ENCODE results near the gene TRAF7.

The TRAF7 gene

DNA sequence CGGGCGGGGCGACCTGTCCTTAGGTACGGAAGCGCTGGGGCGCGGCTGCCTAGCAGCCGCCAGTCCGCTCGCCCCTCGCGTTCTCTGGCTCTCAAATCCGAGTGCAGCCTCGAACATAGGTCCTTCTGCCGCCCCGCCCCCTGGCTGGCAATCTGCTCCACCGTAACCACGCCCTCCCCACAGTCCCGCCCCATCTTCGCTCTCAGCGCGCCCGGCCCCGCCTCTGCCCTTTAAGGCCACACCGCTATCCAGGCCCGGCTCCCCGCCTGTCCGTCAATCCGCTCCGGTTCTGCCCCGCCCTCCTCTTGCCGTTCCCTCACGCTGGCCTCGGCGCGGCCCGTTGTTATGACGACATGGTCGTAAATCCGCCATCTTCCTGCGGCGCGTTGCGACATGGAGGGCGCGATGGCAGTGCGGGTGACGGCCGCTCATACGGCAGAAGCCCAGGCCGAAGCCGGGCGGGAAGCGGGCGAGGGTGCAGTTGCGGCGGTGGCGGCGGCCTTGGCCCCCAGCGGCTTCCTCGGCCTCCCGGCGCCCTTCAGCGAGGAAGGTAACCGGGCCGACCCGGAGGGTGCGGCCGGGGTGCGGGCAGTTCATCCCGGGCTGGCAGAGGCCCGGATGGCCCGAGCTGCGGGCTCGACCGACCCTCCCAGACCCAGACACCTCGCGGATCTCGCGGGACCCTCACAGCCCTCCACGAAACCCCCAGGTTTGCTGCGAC lies 67.8 kb downstream of the TRAF7 start, which contains the start of gene E4F1:
TSS of gene E4F1 (plus strand) at position 371 of the 721 bp plus-strand sequence. CDS start at position 394, 23 bp downstream.
- Histone ChIP-seq H3K4me2 (ENCODE audit: low read depth, low read length, poor library complexity, severe bottlenecking) (peak within 1 kb of the TSS; percentile 79), H2AFZ (ENCODE audit: low read length) (peak within 1 kb of the TSS; percentile 75; the same call in 1 of the 2 replicates), H3F3A (ENCODE audit: low read depth) (no peaks in the 10 kb centered on the region), H4K20me1 (ENCODE audit: insufficient read depth, low read length, poor library complexity, severe bottlenecking) (peaks cover 3% of the 10 kb centered on the region), H3K36me3 (ENCODE audit: insufficient read depth, low read length) (no peaks in the 10 kb centered on the region), H3K4me1 (ENCODE audit: insufficient read depth, low read length, poor library complexity, severe bottlenecking) (no peaks in the 10 kb centered on the region), H3K4me3 (ENCODE audit: low read length, poor library complexity, severe bottlenecking) (peak within 1 kb of the TSS; percentile 87), H3K9me3 (ENCODE audit: insufficient read depth, low read depth, low read length) (no peaks in the 10 kb centered on the region), H3K9ac (ENCODE audit: low read depth, low read length, poor library complexity, severe bottlenecking) (peak within 1 kb of the TSS; percentile 90), H3K27me3 (ENCODE audit: insufficient read depth, low read length, poor library complexity, severe bottlenecking) (no peaks in the 10 kb centered on the region), H3K79me2 (ENCODE audit: insufficient read depth, low read length) (peaks cover 41% of the 10 kb centered on the region), H3K9me2 (replicated peaks; ENCODE audit: low read depth, low read length) (no peaks in the 10 kb centered on the region)
- no peak for TF ChIP-seq CTCF (conservative IDR thresholded peaks at IDR 0.05; ENCODE audit: low read length)
- TF ChIP-seq EZH2phosphoT487 (IDR thresholded peaks at IDR 0.05; ENCODE audit: borderline replicate concordance): no peak

GRCh38 chr16:2223942-2224486 lies 68.4 kb downstream of the TRAF7 start:
- peaks cover 41% of the 10 kb centered on the region for H3K79me2 ChIP-seq (ENCODE audit: insufficient read depth, low read length)
- H3F3A ChIP-seq (ENCODE audit: low read depth): no peaks in the 10 kb centered on the region
- no peaks in the 10 kb centered on the region for H3K36me3 ChIP-seq (ENCODE audit: insufficient read depth, low read length)
- H3K4me1 ChIP-seq (ENCODE audit: insufficient read depth, low read length, poor library complexity, severe bottlenecking): no peaks in the 10 kb centered on the region
- no peaks in the 10 kb centered on the region for H3K9me2 ChIP-seq (replicated peaks; ENCODE audit: low read depth, low read length)
- H3K4me2 ChIP-seq (ENCODE audit: low read depth, low read length, poor library complexity, severe bottlenecking): peak overlapping the region; percentile 79
- H2AFZ ChIP-seq (ENCODE audit: low read length): peak overlapping the region; percentile 75; the same call in 1 of the 2 replicates
- H4K20me1 ChIP-seq (ENCODE audit: insufficient read depth, low read length, poor library complexity, severe bottlenecking): peaks cover 3% of the 10 kb centered on the region
- TF ChIP-seq CTCF (conservative IDR thresholded peaks at IDR 0.05; ENCODE audit: low read length): no peak
- TF ChIP-seq EZH2phosphoT487 (IDR thresholded peaks at IDR 0.05; ENCODE audit: borderline replicate concordance): no peak
- H3K27me3 ChIP-seq (ENCODE audit: insufficient read depth, low read length, poor library complexity, severe bottlenecking): no peaks in the 10 kb centered on the region
- H3K9me3 ChIP-seq (ENCODE audit: insufficient read depth, low read depth, low read length): no peaks in the 10 kb centered on the region
- H3K9ac ChIP-seq (ENCODE audit: low read depth, low read length, poor library complexity, severe bottlenecking): peak overlapping the region; percentile 90
- peak overlapping the region; percentile 87 for H3K4me3 ChIP-seq (ENCODE audit: low read length, poor library complexity, severe bottlenecking)

DNA sequence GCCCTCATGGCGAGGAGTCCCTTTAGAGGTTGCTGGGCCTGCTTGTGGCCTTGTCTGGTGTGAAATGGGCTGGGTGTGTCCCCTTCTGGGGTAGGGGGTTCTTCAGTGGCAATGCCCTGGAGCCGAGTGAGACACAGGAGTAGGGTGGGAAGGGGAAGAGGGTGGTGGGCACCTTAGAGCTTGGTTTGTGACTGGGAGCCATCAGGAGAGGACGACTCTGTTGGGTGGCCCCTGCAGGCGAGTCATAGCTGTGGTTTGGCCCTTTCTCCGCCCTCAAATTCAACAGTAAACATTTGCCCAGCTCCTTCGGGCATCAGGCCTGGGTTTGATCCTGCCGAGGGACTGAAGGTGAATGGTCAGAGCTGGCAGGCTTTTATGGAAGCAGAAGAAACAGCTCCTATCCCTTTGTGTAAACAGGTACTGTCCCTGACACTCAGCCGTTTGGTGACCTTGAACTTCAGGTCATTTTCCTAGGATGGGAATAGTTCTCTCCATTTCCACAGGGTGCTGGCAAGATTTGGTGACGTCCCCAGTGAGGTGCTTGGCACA lies 70.7 kb downstream of the TRAF7 start:
- Histone ChIP-seq H3K79me2 (ENCODE audit: insufficient read depth, low read length) (peaks cover 41% of the 10 kb centered on the region), H3K4me1 (ENCODE audit: insufficient read depth, low read length, poor library complexity, severe bottlenecking) (no peaks in the 10 kb centered on the region), H4K20me1 (ENCODE audit: insufficient read depth, low read length, poor library complexity, severe bottlenecking) (peaks cover 3% of the 10 kb centered on the region), H3F3A (ENCODE audit: low read depth) (no peaks in the 10 kb centered on the region), H3K27me3 (ENCODE audit: insufficient read depth, low read length, poor library complexity, severe bottlenecking) (no peaks in the 10 kb centered on the region), H2AFZ (ENCODE audit: low read length) (no peak overlapping the region), H3K9ac (ENCODE audit: low read depth, low read length, poor library complexity, severe bottlenecking) (no peak overlapping the region), H3K9me2 (replicated peaks; ENCODE audit: low read depth, low read length) (no peaks in the 10 kb centered on the region), H3K4me3 (ENCODE audit: low read length, poor library complexity, severe bottlenecking) (peak overlapping the region; percentile 38), H3K9me3 (ENCODE audit: insufficient read depth, low read depth, low read length) (no peaks in the 10 kb centered on the region), H3K4me2 (ENCODE audit: low read depth, low read length, poor library complexity, severe bottlenecking) (peak overlapping the region; percentile 79), H3K36me3 (ENCODE audit: insufficient read depth, low read length) (no peaks in the 10 kb centered on the region)
- no peak for TF ChIP-seq EZH2phosphoT487 (IDR thresholded peaks at IDR 0.05; ENCODE audit: borderline replicate concordance)
- TF ChIP-seq CTCF (conservative IDR thresholded peaks at IDR 0.05; ENCODE audit: low read length): no peak
